ENCODE measurements around the gene USP36. TPM values are rescaled to one million over a fixed set of nuclear protein-coding genes. Genes with fewer than 3 reads are reported as not detected.
"Not testable (repeated sequence)": the region's sequence is repeated elsewhere in the genome, so short reads cannot be mapped to it uniquely, and the experiment has no call there.

USP36 gene
- total RNA-seq, 4 donors from 2014 or later: 26.6 to 44.0 (median 34.6) TPM

DNA sequence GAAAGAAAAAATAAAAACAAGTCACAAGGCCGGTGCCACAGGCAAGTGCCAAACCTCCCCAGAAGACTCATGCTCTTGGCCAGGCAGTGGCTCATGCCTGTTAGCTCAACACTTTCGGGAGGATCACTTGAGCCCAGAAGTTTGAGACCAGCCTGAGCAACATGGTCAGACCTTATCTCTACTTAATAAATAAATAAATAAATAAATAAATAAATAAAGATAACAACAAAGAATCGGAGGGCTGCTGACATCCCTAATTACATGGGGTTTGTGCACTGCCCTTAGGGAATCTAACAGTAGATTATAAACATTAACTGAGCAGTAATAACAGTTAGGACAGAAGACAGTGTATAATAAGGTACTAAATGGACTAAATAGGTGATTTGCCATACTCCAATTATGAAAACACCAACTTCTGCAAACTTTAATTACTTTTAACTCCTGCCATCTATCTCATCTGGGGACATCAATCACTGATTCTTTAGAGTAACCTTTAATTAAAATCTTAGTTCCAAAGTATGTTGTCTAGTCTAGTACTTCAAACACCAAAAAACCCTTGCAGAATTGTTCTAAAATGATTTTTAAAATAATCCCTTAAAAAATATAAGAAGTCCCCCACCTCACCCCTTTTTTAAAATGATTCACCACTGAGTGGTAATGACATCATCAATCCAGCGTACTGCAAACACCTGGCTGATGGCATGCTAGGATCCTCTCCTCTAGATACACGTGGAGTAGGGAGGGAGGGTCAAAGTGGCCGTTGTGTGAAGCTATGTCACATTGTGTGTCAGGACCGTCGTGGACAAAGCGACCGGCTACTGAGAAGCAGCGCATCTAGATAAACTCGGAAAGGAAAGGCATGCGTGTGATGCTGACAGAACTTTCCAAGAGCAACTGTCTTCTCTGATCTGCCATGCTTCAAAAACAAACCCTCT lies 87.0 kb downstream of the USP36 start:
- TF ChIP-seq POLR2AphosphoS5 (IDR thresholded peaks at IDR 0.05): no peak
- TF ChIP-seq EP300 (IDR thresholded peaks at IDR 0.05): no peak
- TF ChIP-seq POLR2A (IDR thresholded peaks at IDR 0.05): no peak
- TF ChIP-seq CTCF (IDR thresholded peaks at IDR 0.05): no peak
- H3K4me1 ChIP-seq: peaks cover 0 to 55% (median 8%) of the 10 kb centered on the region in 3 donors
- WGBS, 2 donors (ENCODE audit: low coverage in 1 of 2): 75 to 82% methylated on average over 7 to 13 of the region's 13 CpGs
- no peaks in the 10 kb centered on the region for H3K36me3 ChIP-seq
- H3K27ac ChIP-seq: no peak overlapping the region
- no peak for ATAC-seq
- no peaks in the 10 kb centered on the region for H3K27me3 ChIP-seq
- H3K4me3 ChIP-seq: no peak overlapping the region
- H3K9me3 ChIP-seq: no peaks in the 10 kb centered on the region

- Histone ChIP-seq H3K4me1 (peaks cover 0 to 55% (median 15%) of the 10 kb centered on the region in 3 donors), H3K9me3 (no peaks in the 10 kb centered on the region), H3K36me3 (no peaks in the 10 kb centered on the region), H3K27me3 (no peaks in the 10 kb centered on the region), H3K4me3 (no peak overlapping the region), H3K27ac (no peak overlapping the region)
- WGBS, 2 donors (ENCODE audit: low coverage in 1 of 2): 74 to 90% methylated on average over 12 to 14 of the region's 14 CpGs
- no peak for ATAC-seq
- TF ChIP-seq POLR2A (IDR thresholded peaks at IDR 0.05) (no peak), POLR2AphosphoS5 (IDR thresholded peaks at IDR 0.05) (no peak), CTCF (IDR thresholded peaks at IDR 0.05) (no peak), EP300 (IDR thresholded peaks at IDR 0.05) (no peak)
Measured at GRCh38 chr17:78751447-78752161, 89.0 kb downstream of the USP36 start.

GRCh38 chr17:78751000-78751399 lies 89.6 kb downstream of the USP36 start:
- H3K27ac ChIP-seq, H3K36me3 ChIP-seq, H3K4me3 ChIP-seq, H3K27me3 ChIP-seq, H3K9me3 ChIP-seq, ATAC-seq: not testable (repeated sequence)
- peaks cover 0 to 55% (median 21%) of the 10 kb centered on the region in 3 donors for H3K4me1 ChIP-seq
- 89 to 100% methylated on average over 3 of the region's 5 CpGs for WGBS, 2 donors (ENCODE audit: low coverage in 1 of 2)

- peak; percentile 75 for ATAC-seq
- Histone ChIP-seq H3K4me1 (peaks cover 0 to 66% (median 21%) of the 10 kb centered on the region in 3 donors), H3K9me3 (no peaks in the 10 kb centered on the region), H3K36me3 (no peaks in the 10 kb centered on the region), H3K4me3 (no peak overlapping the region), H3K27me3 (no peaks in the 10 kb centered on the region), H3K27ac (peak overlapping the region in 3 of 4 donors; percentile 52 to 78 (median 66))
- WGBS, 2 donors (ENCODE audit: low coverage in 1 of 2): 85 to 88% methylated on average over 1 to 5 of the region's 8 CpGs
- no peak for TF ChIP-seq EP300 (IDR thresholded peaks at IDR 0.05)
- peak; percentile 22 for TF ChIP-seq POLR2AphosphoS5 (IDR thresholded peaks at IDR 0.05)
Measured at GRCh38 chr17:78748730-78749317, 91.8 kb downstream of the USP36 start.

DNA sequence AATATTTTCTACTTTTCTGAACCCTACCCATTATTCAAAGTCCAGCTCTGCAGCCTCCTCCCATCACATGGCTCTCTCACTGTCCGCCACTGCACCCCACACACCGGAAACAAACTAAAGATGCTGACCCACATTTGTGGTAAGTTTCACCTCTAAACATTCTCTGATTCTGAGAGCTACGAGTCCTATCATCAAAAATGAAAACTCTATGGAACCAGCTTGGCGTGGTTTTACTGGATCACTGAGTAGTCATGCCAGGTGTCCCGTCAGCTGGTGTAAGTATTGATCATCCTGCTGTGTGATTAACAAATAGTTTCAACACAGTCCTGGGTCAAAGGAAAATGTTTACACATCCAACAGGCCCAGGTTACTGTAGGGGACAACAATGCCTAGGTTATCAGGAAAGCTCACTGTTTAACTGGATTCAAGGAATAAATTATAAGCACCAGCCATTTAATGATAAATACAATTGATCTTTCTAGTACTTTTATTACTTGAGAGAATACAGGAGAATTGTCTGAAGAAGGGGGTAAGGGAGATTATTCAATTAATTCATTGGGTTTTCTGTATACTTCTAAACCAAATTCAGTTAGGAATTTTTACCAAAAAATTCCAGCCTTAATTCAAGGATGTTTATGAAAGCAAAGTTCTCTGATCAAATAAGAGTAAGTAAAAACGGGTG lies 92.4 kb downstream of the USP36 start:
- H3K4me3 ChIP-seq: no peak overlapping the region
- ATAC-seq: no peak
- H3K27me3 ChIP-seq: no peaks in the 10 kb centered on the region
- 64 to 76% methylated on average over 4 to 6 of the region's 6 CpGs for WGBS, 2 donors (ENCODE audit: low coverage in 1 of 2)
- peak overlapping the region in 3 of 4 donors; percentile 48 to 78 (median 66) for H3K27ac ChIP-seq
- peaks cover 0 to 69% (median 21%) of the 10 kb centered on the region in 3 donors for H3K4me1 ChIP-seq
- no peaks in the 10 kb centered on the region for H3K36me3 ChIP-seq
- no peaks in the 10 kb centered on the region for H3K9me3 ChIP-seq
- no peak for TF ChIP-seq POLR2AphosphoS5 (IDR thresholded peaks at IDR 0.05)
- TF ChIP-seq EP300 (IDR thresholded peaks at IDR 0.05): no peak
- TF ChIP-seq CTCF (IDR thresholded peaks at IDR 0.05): no peak
- no peak for TF ChIP-seq POLR2A (IDR thresholded peaks at IDR 0.05)
